GM12873 (cell line): ENCODE measurements around the gene EIF3A.

Source experiments
- CTCF ChIP-seq: IDR thresholded peaks from 2 replicates; pipeline ENCODE4 v1.5.1; 2012; ENCODE audit warnings: low read depth, mild to moderate bottlenecking, moderate library complexity, low read length, control low read depth; ENCODE audit not compliant: insufficient read depth; ENCODE audit errors: missing control alignments

The EIF3A gene

GRCh38 chr10:119070395-119071165 is 10.0 kb downstream of the EIF3A start:
- no peak for TF ChIP-seq CTCF

GRCh38 chr10:119061926-119062325 is 18.7 kb downstream of the EIF3A start:
- TF ChIP-seq CTCF: no peak

GRCh38 chr10:119061352-119061751 is 19.3 kb downstream of the EIF3A start:
- no peak for TF ChIP-seq CTCF

GRCh38 chr10:119060107-119060506 is 20.5 kb downstream of the EIF3A start:
- TF ChIP-seq CTCF: no peak

- TF ChIP-seq CTCF: no peak
These were observed 21.1 kb downstream of the EIF3A start for GRCh38 chr10:119059557-119059956.

GRCh38 chr10:119058010-119058409 is 22.6 kb downstream of the EIF3A start:
- no peak for TF ChIP-seq CTCF

- TF ChIP-seq CTCF: no peak
These were observed 25.1 kb downstream of the EIF3A start for GRCh38 chr10:119055472-119055871.
